ENCODE data around the gene RBM23. TPM values are rescaled to one million over a fixed set of nuclear protein-coding genes. Genes with fewer than 3 reads are reported as not detected.

RBM23 gene
- total and polyA plus RNA-seq, 10 of the 15 experiments (the other 5 are each of a cell fraction or from before 2014, with no cell fraction given): 54.0 to 72.6 (median 61.3) TPM

DNA sequence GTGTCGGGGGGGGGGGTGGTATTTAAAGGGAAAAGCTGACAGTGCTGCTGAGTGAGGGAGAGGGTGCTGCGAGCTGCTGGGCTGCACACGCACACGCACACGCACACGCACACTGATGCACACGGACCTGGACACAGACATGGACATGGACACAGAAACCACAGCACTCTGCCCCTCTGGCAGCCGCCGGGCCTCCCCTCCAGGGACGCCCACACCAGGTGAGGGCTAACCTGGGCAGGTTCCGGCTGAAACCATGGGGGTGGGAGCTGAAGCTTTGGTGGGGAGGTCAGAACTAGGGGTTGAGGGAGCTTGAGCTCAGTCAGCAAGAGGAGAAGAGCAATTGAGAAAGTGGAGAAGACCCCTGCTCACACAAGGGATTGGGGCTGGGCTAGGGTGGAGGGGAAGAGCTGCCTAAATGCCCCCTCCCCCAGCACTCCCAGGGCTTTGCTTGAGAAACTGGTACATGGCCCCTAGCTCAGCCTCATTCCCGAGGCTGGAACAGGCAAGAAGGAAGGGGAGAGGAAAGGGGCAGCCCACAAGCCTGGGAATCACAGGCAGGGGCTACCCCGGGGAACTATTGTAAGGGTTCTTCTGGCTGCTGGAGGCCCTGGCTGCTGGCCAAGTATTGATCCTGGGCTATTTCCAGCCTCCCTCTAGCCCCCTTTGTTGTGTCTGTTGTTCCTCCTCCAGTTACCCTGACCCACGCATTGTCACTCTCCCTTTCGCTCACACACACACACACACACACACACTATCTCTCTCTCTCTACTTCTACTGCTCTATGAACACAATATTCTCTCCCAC is 35.6 kb downstream of the RBM23 start, which contains the start of gene REM2:
REM2 (plus strand) TSS at position 50 of the 804 bp plus-strand sequence; CDS start at position 116, 66 bp downstream.
- Histone ChIP-seq H3K9me3 (replicated peaks; ENCODE audit: control insufficient read depth, insufficient read depth, low read length) (no peaks in the 10 kb centered on the region), H3K4me2 (ENCODE audit: control insufficient read depth, insufficient read depth) (no peak within 1 kb of the TSS), H3K79me2 (ENCODE audit: control insufficient read depth, insufficient read depth, low read length) (peaks cover 5% of the 10 kb centered on the region), H3K27me3 (replicated peaks in 1 of 2; ENCODE audit: control insufficient read depth in 2 of 2, insufficient read depth in 2 of 2, low read length in 1 of 2) (no peaks in the 10 kb centered on the region), H3K4me1 (ENCODE audit: control insufficient read depth, insufficient read depth, low read length) (peaks cover 21% of the 10 kb centered on the region), H3K27ac (ENCODE audit: control insufficient read depth, insufficient read depth) (no peak within 1 kb of the TSS), H2AFZ (ENCODE audit: control insufficient read depth, low read depth, low read length) (no peak within 1 kb of the TSS), H3K4me3 (no peak within 1 kb of the TSS), H4K20me1 (ENCODE audit: control insufficient read depth, insufficient read depth) (no peaks in the 10 kb centered on the region), H3K9ac (ENCODE audit: control insufficient read depth, insufficient read depth, low read length) (no peak within 1 kb of the TSS), H3K36me3 (ENCODE audit: control insufficient read depth in 2 of 2, insufficient read depth in 2 of 2, low read length in 1 of 2) (0 out of 4 replicates have a peak, but pooled peaks cover 0 to 3% of the 10 kb centered on the region in 2 experiments)
- no peak for ATAC-seq
- FAIRE-seq: no peak
- no TSS peak for BruUV-seq (replicated peaks)
- intact Hi-C loops (cut with micrococcal nuclease; ENCODE audit: unreplicated experiment) (no loop called here), in situ Hi-C loops (cut with MboI) (no loop called here)
- SMC1A ChIA-PET (ENCODE audit: uncharacterized antibody, unreplicated experiment): interaction anchor here (0.7 to 9.5 kb wide), 7 partner anchors 9 to 46 kb away, joined by 3 to 110 read pairs (median 4); partner anchors contain the start of gene LRP10
- TF ChIP-seq POLR2A (IDR thresholded peaks at IDR 0.05; ENCODE audit: low read depth, low read length) (peak; percentile 45; the same call in 1 of the 2 replicates), MYC (IDR thresholded peaks at IDR 0.05; ENCODE audit: insufficient read depth, insufficient read length, insufficient replicate concordance, low read length, severe bottlenecking) (no peak), SMARCA5 (IDR thresholded peaks at IDR 0.05) (no peak)
- TF ChIP-seq, protein P1, sequence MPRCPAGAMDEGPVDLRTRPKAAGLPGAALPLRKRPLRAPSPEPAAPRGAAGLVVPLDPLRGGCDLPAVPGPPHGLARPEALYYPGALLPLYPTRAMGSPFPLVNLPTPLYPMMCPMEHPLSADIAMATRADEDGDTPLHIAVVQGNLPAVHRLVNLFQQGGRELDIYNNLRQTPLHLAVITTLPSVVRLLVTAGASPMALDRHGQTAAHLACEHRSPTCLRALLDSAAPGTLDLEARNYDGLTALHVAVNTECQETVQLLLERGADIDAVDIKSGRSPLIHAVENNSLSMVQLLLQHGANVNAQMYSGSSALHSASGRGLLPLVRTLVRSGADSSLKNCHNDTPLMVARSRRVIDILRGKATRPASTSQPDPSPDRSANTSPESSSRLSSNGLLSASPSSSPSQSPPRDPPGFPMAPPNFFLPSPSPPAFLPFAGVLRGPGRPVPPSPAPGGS (IDR thresholded peaks at IDR 0.05; ENCODE audit: borderline replicate concordance, insufficient read depth, low read depth, low read length, poor library complexity, severe bottlenecking): peak; percentile 48
- RAD21 ChIA-PET (ENCODE audit: unreplicated experiment): interaction anchor here (1.1 to 4.1 kb wide), 3 partner anchors 11 to 17 kb away, joined by 3 to 43 read pairs (median 3); partner anchors contain the start of gene LRP10
- 89% methylated on average over 14 of the region's 15 CpGs for WGBS (ENCODE audit: insufficient coverage, insufficient replicate concordance, low lambda C conversion rate, missing lambda C conversion rate)
- CTCF ChIA-PET: interaction anchor here (1.2 to 10.8 kb wide), 5 partner anchors 10 to 188 kb away, joined by 4 to 174 read pairs (median 19); partner anchors contain the start of gene LRP10
- POLR2A ChIA-PET: interaction anchor here (0.8 to 5.6 kb wide), 6 partner anchors 11 to 70 kb away, joined by 3 to 45 read pairs (median 4); partner anchors contain the start of gene LRP10
- no peak for DNase-seq (ENCODE audit: low read depth, low spot score)

All from GM12878 (cell line).